ENCODE results near the gene SBF2. TPM values are rescaled to one million over a fixed set of nuclear protein-coding genes. Genes with fewer than 3 reads are reported as not detected.
A peak's percentile ranks its signal among the peaks of the same experiment; 100 is the strongest.
"Not testable (repeated sequence)": the region's sequence is repeated elsewhere in the genome, so short reads cannot be mapped to it uniquely, and the experiment has no call there.

The SBF2 gene
- total RNA-seq, 1 donor, result 61.2 TPM

DNA sequence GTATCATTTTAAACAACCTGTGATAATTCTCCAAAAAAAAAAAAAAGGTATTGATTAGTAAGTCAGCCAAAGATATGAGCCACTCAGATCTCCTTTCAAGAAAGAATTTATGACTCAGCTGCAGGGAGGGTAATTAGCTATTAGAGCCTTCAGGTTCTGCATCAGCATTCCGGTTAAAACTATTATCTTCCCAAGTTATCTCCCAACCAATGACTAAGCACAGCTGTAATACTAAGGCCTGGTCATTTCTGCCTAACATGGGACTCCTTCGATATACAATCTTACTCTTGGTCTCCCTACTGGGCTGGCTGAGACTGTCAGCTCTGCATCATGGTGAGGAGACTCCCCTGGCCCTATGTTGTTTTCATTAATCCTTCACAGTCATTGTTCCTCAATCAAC, 60.4 kb downstream of the SBF2 start:
- Histone ChIP-seq H3K4me3 (ENCODE audit: insufficient read depth, low read length) (no peak overlapping the region), H3K27ac (ENCODE audit: low read depth, low read length) (peak overlapping the region; percentile 44), H2AFZ (ENCODE audit: low read length) (no peak overlapping the region), H3K36me3 (ENCODE audit: insufficient read depth, low read length) (no peaks in the 10 kb centered on the region), H3K79me2 (ENCODE audit: insufficient read depth, low read length) (peaks cover 38% of the 10 kb centered on the region), H3K4me2 (ENCODE audit: insufficient read depth, low read length) (peak overlapping the region; percentile 25), H3K9me3 (ENCODE audit: low read depth, low read length) (no peaks in the 10 kb centered on the region), H4K20me1 (ENCODE audit: insufficient read depth, low read length) (no peaks in the 10 kb centered on the region), H3K4me1 (ENCODE audit: insufficient read depth, low read length) (peaks cover 8% of the 10 kb centered on the region), H3K27me3 (ENCODE audit: insufficient read depth, low read length) (no peaks in the 10 kb centered on the region)
- no peak for DNase-seq (ENCODE audit: insufficient read length, low spot score, missing footprints)
- TF ChIP-seq, protein P1, sequence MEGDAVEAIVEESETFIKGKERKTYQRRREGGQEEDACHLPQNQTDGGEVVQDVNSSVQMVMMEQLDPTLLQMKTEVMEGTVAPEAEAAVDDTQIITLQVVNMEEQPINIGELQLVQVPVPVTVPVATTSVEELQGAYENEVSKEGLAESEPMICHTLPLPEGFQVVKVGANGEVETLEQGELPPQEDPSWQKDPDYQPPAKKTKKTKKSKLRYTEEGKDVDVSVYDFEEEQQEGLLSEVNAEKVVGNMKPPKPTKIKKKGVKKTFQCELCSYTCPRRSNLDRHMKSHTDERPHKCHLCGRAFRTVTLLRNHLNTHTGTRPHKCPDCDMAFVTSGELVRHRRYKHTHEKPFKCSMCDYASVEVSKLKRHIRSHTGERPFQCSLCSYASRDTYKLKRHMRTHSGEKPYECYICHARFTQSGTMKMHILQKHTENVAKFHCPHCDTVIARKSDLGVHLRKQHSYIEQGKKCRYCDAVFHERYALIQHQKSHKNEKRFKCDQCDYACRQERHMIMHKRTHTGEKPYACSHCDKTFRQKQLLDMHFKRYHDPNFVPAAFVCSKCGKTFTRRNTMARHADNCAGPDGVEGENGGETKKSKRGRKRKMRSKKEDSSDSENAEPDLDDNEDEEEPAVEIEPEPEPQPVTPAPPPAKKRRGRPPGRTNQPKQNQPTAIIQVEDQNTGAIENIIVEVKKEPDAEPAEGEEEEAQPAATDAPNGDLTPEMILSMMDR (IDR thresholded peaks at IDR 0.05; ENCODE audit: extremely low read depth, low read depth, low read length), result no peak

DNA sequence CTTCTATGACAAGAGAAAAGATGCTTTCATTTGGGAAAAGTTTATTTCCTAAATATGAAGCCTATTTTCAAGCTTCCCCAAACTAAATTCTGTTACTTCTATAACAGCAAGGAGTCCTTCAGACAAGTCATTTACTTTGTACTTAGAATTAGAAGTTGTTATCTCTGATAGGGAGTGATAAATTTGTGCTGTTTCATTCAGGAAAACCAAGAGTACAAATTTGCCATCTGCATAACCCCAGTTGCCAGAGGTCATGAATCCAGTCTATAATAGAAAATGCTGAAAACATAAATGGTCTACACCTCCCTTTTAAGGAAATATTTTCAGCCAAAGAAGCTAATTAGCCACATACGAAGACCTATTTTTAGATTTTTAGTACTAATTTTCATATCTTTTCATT, 61.3 kb downstream of the SBF2 start:
- Histone ChIP-seq H4K20me1 (ENCODE audit: insufficient read depth, low read length) (no peaks in the 10 kb centered on the region), H3K36me3 (ENCODE audit: insufficient read depth, low read length) (no peaks in the 10 kb centered on the region), H3K27ac (ENCODE audit: low read depth, low read length) (no peak overlapping the region), H3K27me3 (ENCODE audit: insufficient read depth, low read length) (no peaks in the 10 kb centered on the region), H2AFZ (ENCODE audit: low read length) (no peak overlapping the region), H3K4me3 (ENCODE audit: insufficient read depth, low read length) (no peak overlapping the region), H3K4me2 (ENCODE audit: insufficient read depth, low read length) (no peak overlapping the region), H3K79me2 (ENCODE audit: insufficient read depth, low read length) (peaks cover 30% of the 10 kb centered on the region), H3K4me1 (ENCODE audit: insufficient read depth, low read length) (peaks cover 8% of the 10 kb centered on the region), H3K9me3 (ENCODE audit: low read depth, low read length) (no peaks in the 10 kb centered on the region)
- TF ChIP-seq, protein P1 (IDR thresholded peaks at IDR 0.05; ENCODE audit: extremely low read depth, low read depth, low read length), result no peak
- peak; percentile 29 for DNase-seq (ENCODE audit: insufficient read length, low spot score, missing footprints)

DNA sequence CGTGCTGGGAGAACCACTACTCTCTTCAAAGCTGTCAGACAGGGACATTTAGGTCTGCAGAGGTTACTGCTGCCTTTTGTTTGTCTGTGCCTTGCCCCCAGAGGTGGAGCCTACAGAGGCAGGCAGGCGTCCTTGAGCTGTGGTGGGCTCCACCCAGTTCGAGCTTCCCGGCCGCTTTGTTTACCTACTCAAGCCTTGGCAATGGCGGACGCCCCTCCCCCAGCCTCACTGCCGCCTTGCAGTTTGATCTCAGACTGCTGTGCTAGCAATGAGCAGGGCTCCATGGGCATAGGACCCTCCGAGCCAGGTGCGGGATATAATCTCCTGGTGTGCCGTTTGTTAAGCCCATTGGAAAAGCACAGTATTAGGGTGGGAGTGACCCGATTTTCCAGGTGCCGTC, 62.2 kb downstream of the SBF2 start:
- H3K4me2 ChIP-seq (ENCODE audit: insufficient read depth, low read length); H3K4me3 ChIP-seq (ENCODE audit: insufficient read depth, low read length); H3K36me3 ChIP-seq (ENCODE audit: insufficient read depth, low read length); H4K20me1 ChIP-seq (ENCODE audit: insufficient read depth, low read length); H2AFZ ChIP-seq (ENCODE audit: low read length); H3K4me1 ChIP-seq (ENCODE audit: insufficient read depth, low read length); H3K27ac ChIP-seq (ENCODE audit: low read depth, low read length); H3K27me3 ChIP-seq (ENCODE audit: insufficient read depth, low read length); DNase-seq (ENCODE audit: insufficient read length, low spot score, missing footprints); H3K9me3 ChIP-seq (ENCODE audit: low read depth, low read length): not testable (repeated sequence)
- peaks cover 22% of the 10 kb centered on the region for H3K79me2 ChIP-seq (ENCODE audit: insufficient read depth, low read length)

DNA sequence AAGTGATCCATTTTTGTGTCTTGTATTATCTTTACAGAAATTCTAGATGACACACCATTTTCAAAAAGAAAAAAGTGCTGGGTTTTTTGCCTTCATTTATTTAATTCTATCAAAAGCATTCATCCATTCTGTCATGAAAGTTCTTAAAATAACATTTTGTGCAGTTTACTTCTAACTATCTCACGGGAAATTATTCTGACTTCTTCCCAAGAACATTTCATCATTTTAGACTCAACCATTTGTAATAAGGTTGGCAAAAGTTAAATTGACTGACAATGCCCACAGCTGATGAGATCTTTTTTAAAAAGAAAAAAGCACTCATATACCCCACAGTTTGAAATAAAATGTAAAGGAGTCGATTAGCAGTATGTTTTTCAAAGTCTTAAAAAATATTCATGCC, 68.5 kb downstream of the SBF2 start:
- peak; percentile 70 for DNase-seq (ENCODE audit: insufficient read length, low spot score, missing footprints)
- no peaks in the 10 kb centered on the region for H3K36me3 ChIP-seq (ENCODE audit: insufficient read depth, low read length)
- H3K79me2 ChIP-seq (ENCODE audit: insufficient read depth, low read length), result peaks cover 32% of the 10 kb centered on the region
- H3K27ac ChIP-seq (ENCODE audit: low read depth, low read length), result no peak overlapping the region
- H3K27me3 ChIP-seq (ENCODE audit: insufficient read depth, low read length), result no peaks in the 10 kb centered on the region
- no peak overlapping the region for H3K4me3 ChIP-seq (ENCODE audit: insufficient read depth, low read length)
- TF ChIP-seq, protein P1 (IDR thresholded peaks at IDR 0.05; ENCODE audit: extremely low read depth, low read depth, low read length), result no peak
- H3K4me1 ChIP-seq (ENCODE audit: insufficient read depth, low read length), result no peaks in the 10 kb centered on the region
- no peak overlapping the region for H3K4me2 ChIP-seq (ENCODE audit: insufficient read depth, low read length)
- no peaks in the 10 kb centered on the region for H4K20me1 ChIP-seq (ENCODE audit: insufficient read depth, low read length)
- no peak overlapping the region for H2AFZ ChIP-seq (ENCODE audit: low read length)
- H3K9me3 ChIP-seq (ENCODE audit: low read depth, low read length), result no peaks in the 10 kb centered on the region

Data from osteoblast (primary cell).